Measurements from ENCODE around the gene LIN52.

GRCh38 chr14:74038020-74038859 is 46.5 kb upstream of the LIN52 start:
- TF ChIP-seq POLR2AphosphoS5 (IDR thresholded peaks at IDR 0.05; ENCODE audit: low read depth, low read length) (no peak), MAFK (IDR thresholded peaks at IDR 0.05; ENCODE audit: low read depth, low read length) (no peak), FOSL1 (IDR thresholded peaks at IDR 0.05; ENCODE audit: insufficient read depth, low read depth, low read length) (no peak), HDAC2 (IDR thresholded peaks at IDR 0.05; ENCODE audit: borderline replicate concordance in 1 of 2, low read depth in 2 of 2, low read length in 2 of 2) (no peak), CTCF (IDR thresholded peaks at IDR 0.05; ENCODE audit: control extremely low read depth in 1 of 3, insufficient read depth in 1 of 3, low read depth in 1 of 3, low read length in 3 of 3) (peak in 2 of 3 experiments; percentile 34 to 51; a peak in 2 of 4 replicates), EZH2 (IDR thresholded peaks at IDR 0.05; ENCODE audit: low read depth, low read length, severe bottlenecking) (no peak), TAF1 (IDR thresholded peaks at IDR 0.05; ENCODE audit: low read depth, low read length) (no peak), SP2 (IDR thresholded peaks at IDR 0.05; ENCODE audit: low read length) (no peak), TEAD4 (IDR thresholded peaks at IDR 0.05; ENCODE audit: low read depth, low read length) (no peak)

Measured in H1 (cell line).